Neuronal stem cell (in vitro differentiated cells): ENCODE measurements around the gene NUDCD2.

Source experiments
- DNase-seq: peaks from one replicate; pipeline ENCODE4 v3.0.0-alpha.2; 2013; ENCODE audit warnings: low spot score
- H2AFZ ChIP-seq: one replicate; pipeline ENCODE4 v1.6.1; 2013; ENCODE audit warnings: mild to moderate bottlenecking, low read length, inconsistent platforms
- H2AK5ac ChIP-seq: 2 replicates; pipeline ENCODE4 v1.6.1; 2013; ENCODE audit warnings: low read depth, mild to moderate bottlenecking, inconsistent platforms, low read length, moderate library complexity, mixed read lengths
- H2BK120ac ChIP-seq: 2 replicates; pipeline ENCODE4 v1.6.1; 2013; ENCODE audit warnings: low read depth, mild to moderate bottlenecking, inconsistent platforms, low read length, moderate library complexity, mixed read lengths
- H2BK12ac ChIP-seq: one replicate; pipeline ENCODE4 v1.6.1; 2013; ENCODE audit warnings: low read length, inconsistent platforms
- H2BK15ac ChIP-seq: 2 replicates; pipeline ENCODE4 v1.6.1; 2013; ENCODE audit warnings: mild to moderate bottlenecking, low read length, inconsistent platforms, mixed read lengths
- H2BK5ac ChIP-seq: one replicate; pipeline ENCODE4 v1.6.1; 2013; ENCODE audit warnings: inconsistent platforms, mild to moderate bottlenecking, low read length, moderate library complexity
- H3K14ac ChIP-seq: one replicate; pipeline ENCODE4 v1.6.1; 2013; ENCODE audit warnings: low read length, inconsistent platforms
- H3K18ac ChIP-seq: 2 replicates; pipeline ENCODE4 v1.6.1; 2013; ENCODE audit warnings: low read length, inconsistent platforms
- H3K23ac ChIP-seq: 2 replicates; pipeline ENCODE4 v1.6.1; 2013; ENCODE audit warnings: low read depth, mild to moderate bottlenecking, mixed read lengths, low read length, inconsistent platforms; ENCODE audit not compliant: poor library complexity
- H3K27ac ChIP-seq: replicated peaks from 3 replicates; pipeline ENCODE4 v1.5.1; 2013; ENCODE audit warnings: low read length, inconsistent platforms
- H3K27me3 ChIP-seq, 3 experiments: 2 replicates each; pipeline ENCODE4 v1.6.1; 2013; ENCODE audit warnings: low read length in 3 of 3, mild to moderate bottlenecking in 2 of 3, inconsistent platforms in 1 of 3, low read depth in 1 of 3, mixed read lengths in 1 of 3, moderate library complexity in 1 of 3; ENCODE audit not compliant: control insufficient read depth in 3 of 3, insufficient read depth in 3 of 3
- H3K36me3 ChIP-seq, 2 donors: replicated peaks in 1 of 2; 2 replicates each; pipeline ENCODE4 v1.6.1; 2013; ENCODE audit warnings: low read length in 2 of 2; ENCODE audit not compliant: control insufficient read depth in 2 of 2, insufficient read depth in 2 of 2
- H3K4ac ChIP-seq: 2 replicates; pipeline ENCODE4 v1.6.1; 2013; ENCODE audit warnings: inconsistent platforms, mild to moderate bottlenecking, low read length, moderate library complexity
- H3K4me1 ChIP-seq, 2 donors: 1 replicate in 1 of 2; 2 replicates in 1 of 2; pipeline ENCODE4 v1.6.1; 2013; ENCODE audit warnings: low read length in 2 of 2, low read depth in 1 of 2; ENCODE audit not compliant: control insufficient read depth in 2 of 2, insufficient read depth in 1 of 2
- H3K4me2 ChIP-seq: one replicate; pipeline ENCODE4 v1.6.1; 2013; ENCODE audit warnings: mild to moderate bottlenecking, low read length, inconsistent platforms; ENCODE audit not compliant: insufficient read depth, poor library complexity, severe bottlenecking
- H3K4me3 ChIP-seq, 2 donors: 2 replicates each; pipeline ENCODE4 v1.5.1; 2013; ENCODE audit warnings: low read length in 2 of 2, mild to moderate bottlenecking in 2 of 2, inconsistent platforms in 1 of 2, moderate library complexity in 1 of 2
- H3K79me1 ChIP-seq: one replicate; pipeline ENCODE4 v1.6.1; 2013; ENCODE audit warnings: low read depth, mild to moderate bottlenecking, inconsistent platforms, low read length, moderate library complexity
- H3K9ac ChIP-seq: one replicate; pipeline ENCODE4 v1.6.1; 2013; ENCODE audit warnings: mild to moderate bottlenecking, low read depth, low read length, inconsistent platforms; ENCODE audit not compliant: poor library complexity
- H3K9me3 ChIP-seq, 2 donors: replicated peaks in 1 of 2; 2 replicates each; pipeline versions ENCODE3 to v1.6.1; 2013; ENCODE audit warnings: low read length in 2 of 2, mild to moderate bottlenecking in 2 of 2, inconsistent platforms in 1 of 2, low read depth in 1 of 2, mixed read lengths in 1 of 2, moderate library complexity in 1 of 2; ENCODE audit not compliant: control insufficient read depth in 2 of 2, insufficient read depth in 1 of 2
- H4K8ac ChIP-seq: one replicate; pipeline ENCODE4 v1.6.1; 2013; ENCODE audit warnings: low read depth, mild to moderate bottlenecking, inconsistent platforms, low read length, moderate library complexity
- H4K91ac ChIP-seq: one replicate; pipeline ENCODE4 v1.6.1; 2013; ENCODE audit warnings: low read length, low read depth, mild to moderate bottlenecking, inconsistent platforms; ENCODE audit not compliant: poor library complexity
- WGBS, 2 donors: extraction: QIAGEN DNeasy Blood & Tissue Kit; methylation state at CpG; one replicate each; pipeline ENCODE4 v1.1.7; 2013; ENCODE audit warnings: missing lambda C conversion rate in 2 of 2, mixed read lengths in 1 of 2; ENCODE audit not compliant: insufficient read length in 2 of 2, insufficient replicate concordance in 1 of 2; ENCODE audit errors: extremely low coverage in 2 of 2; 5-methylcytosine and 5-hydroxymethylcytosine counted together

NUDCD2 gene

DNA sequence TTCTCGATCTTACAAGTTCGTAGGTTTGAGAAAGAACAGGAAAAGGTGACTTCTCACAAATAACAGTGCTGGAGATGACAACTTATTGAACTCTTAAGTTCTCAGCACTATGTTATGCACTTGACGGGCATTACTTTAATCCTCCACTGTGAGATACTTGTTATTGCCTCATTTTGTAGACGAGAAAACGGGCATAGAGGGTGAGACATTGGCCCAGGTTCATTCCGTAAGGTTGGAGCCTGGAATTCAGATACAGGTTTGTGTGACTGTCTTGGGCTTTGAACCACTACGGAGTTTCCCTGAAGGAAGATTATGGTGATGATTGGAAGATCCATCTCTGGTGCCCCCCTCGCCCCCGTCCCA, 46.2 kb upstream of the NUDCD2 start:
- Histone ChIP-seq H2BK12ac (no peak overlapping the region), H2BK5ac (peak overlapping the region; percentile 53), H2AK5ac (no peak overlapping the region), H2BK15ac (no peak overlapping the region), H3K18ac (no peak overlapping the region), H3K14ac (no peak overlapping the region), H3K9me3 (no peaks in the 10 kb centered on the region), H3K4ac (no peak overlapping the region), H2BK120ac (no peak overlapping the region), H4K91ac (no peak overlapping the region), H3K4me1 (peaks cover 3 to 16% of the 10 kb centered on the region in 2 donors), H3K9ac (peak overlapping the region; percentile 53), H3K36me3 (peaks cover 0 to 25% of the 10 kb centered on the region in 2 donors), H3K27me3 (no peaks in the 10 kb centered on the region), H3K4me3 (peak overlapping the region; percentile 63 to 95), H2AFZ (no peak overlapping the region), H3K23ac (no peak overlapping the region), H3K4me2 (peak overlapping the region; percentile 65), H4K8ac (no peak overlapping the region), H3K27ac (no peak overlapping the region), H3K79me1 (no peaks in the 10 kb centered on the region)
- DNase-seq, result no peak
- WGBS, 2 donors, result no CpG with 5 or more reads among the region's 9 CpGs

DNA sequence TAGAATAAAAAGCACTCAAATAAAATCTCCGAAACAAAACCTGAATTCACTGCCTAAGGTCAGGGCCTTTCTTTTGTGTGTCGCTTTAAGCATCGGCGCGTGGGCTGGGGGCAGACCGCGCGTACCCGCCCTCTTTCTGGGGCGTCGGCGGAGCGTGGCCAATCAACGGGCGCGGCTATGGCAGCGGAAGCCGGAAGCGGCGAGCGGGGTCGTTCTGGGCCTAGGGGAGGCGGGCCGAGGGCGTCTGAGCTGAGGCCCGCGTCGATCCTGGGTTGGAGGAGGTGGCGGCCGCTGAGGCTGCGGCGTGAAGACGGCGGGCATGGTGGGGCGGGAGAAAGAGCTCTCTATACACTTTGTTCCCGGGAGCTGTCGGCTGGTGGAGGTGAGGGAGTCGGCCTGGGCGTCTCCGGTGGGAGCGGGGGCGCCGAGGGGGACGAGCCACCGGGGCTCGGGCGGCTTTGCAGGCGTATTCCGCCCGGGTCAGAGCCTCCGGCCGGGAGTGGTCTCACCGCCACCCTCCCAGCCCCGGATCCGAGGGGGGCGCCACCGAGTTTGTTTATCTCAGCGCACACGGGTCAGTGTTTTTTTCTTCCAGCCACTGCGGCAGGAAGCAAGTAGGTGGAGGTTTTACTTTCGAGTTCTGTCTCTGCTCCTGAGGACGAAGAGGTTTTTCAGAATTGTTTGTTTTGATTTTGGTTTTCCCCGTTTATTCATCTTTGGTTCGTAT, 45.6 kb upstream of the NUDCD2 start, which contains the start of gene MAT2B:
Gene MAT2B, plus strand, starts transcription at position 252 of the 727 bp plus-strand sequence. Its CDS starts 68 bp downstream, at position 320.
- Histone ChIP-seq H3K23ac (peak within 1 kb of the TSS; percentile 100), H3K4me1 (peaks cover 3 to 16% of the 10 kb centered on the region in 2 donors), H2BK5ac (peak within 1 kb of the TSS; percentile 53)

DNA sequence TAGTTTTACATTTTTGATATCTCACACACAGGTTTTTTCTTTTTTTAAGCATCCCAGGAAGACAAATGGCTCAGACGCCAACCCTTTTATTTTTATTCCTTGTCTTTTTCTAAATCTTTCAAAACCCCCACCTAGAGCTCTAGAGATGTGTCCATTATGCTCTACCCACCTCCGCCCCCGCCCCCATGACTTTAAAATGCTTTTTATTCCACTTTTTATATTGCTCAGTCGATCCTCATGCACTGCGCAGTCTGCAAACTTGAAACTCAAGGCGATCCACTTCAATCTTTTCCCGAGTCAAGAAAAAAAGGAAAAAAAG, 45.1 kb upstream of the NUDCD2 start:
- no peak overlapping the region for H4K91ac ChIP-seq
- H3K14ac ChIP-seq, result no peak overlapping the region
- no peak overlapping the region for H2BK120ac ChIP-seq
- no CpG with 5 or more reads among the region's 7 CpGs for WGBS, 2 donors
- peak overlapping the region; percentile 63 to 75 for H3K4me3 ChIP-seq
- peak overlapping the region; percentile 87 for H3K27ac ChIP-seq
- H3K4me1 ChIP-seq, result peaks cover 3 to 16% of the 10 kb centered on the region in 2 donors
- H3K36me3 ChIP-seq, result peaks cover 0 to 18% of the 10 kb centered on the region in 2 donors
- no peaks in the 10 kb centered on the region for H3K79me1 ChIP-seq
- H2BK15ac ChIP-seq, result no peak overlapping the region
- DNase-seq, result no peak
- peak overlapping the region; percentile 85 for H2AFZ ChIP-seq
- no peak overlapping the region for H3K4ac ChIP-seq
- no peak overlapping the region for H3K18ac ChIP-seq
- no peak overlapping the region for H4K8ac ChIP-seq
- no peaks in the 10 kb centered on the region for H3K27me3 ChIP-seq
- no peak overlapping the region for H2AK5ac ChIP-seq
- no peak overlapping the region for H3K23ac ChIP-seq
- H3K4me2 ChIP-seq, result peak overlapping the region; percentile 77
- H3K9ac ChIP-seq, result no peak overlapping the region
- no peak overlapping the region for H2BK5ac ChIP-seq
- H2BK12ac ChIP-seq, result no peak overlapping the region
- H3K9me3 ChIP-seq, result no peaks in the 10 kb centered on the region

More for the DNA sequence above, 45.6 kb upstream of the NUDCD2 start, which contains the start of gene MAT2B:
- Histone ChIP-seq H3K79me1 (no peaks in the 10 kb centered on the region), H3K4ac (no peak within 1 kb of the TSS), H3K4me2 (peak within 1 kb of the TSS; percentile 77), H2BK120ac (peak within 1 kb of the TSS; percentile 10), H2AK5ac (no peak within 1 kb of the TSS), H3K36me3 (peaks cover 0 to 20% of the 10 kb centered on the region in 2 donors), H3K9ac (peak within 1 kb of the TSS; percentile 91), H2BK12ac (no peak within 1 kb of the TSS), H2AFZ (peak within 1 kb of the TSS; percentile 85), H4K91ac (no peak within 1 kb of the TSS), H3K9me3 (no peaks in the 10 kb centered on the region), H3K14ac (no peak within 1 kb of the TSS), H3K27ac (peak within 1 kb of the TSS; percentile 95), H2BK15ac (no peak within 1 kb of the TSS), H4K8ac (no peak within 1 kb of the TSS), H3K27me3 (no peaks in the 10 kb centered on the region), H3K18ac (peak within 1 kb of the TSS; percentile 98), H3K4me3 (peak within 1 kb of the TSS; percentile 63 to 95)
- no CpG with 5 or more reads among the region's 64 CpGs for WGBS, 2 donors
- peak; percentile 92 for DNase-seq

DNA sequence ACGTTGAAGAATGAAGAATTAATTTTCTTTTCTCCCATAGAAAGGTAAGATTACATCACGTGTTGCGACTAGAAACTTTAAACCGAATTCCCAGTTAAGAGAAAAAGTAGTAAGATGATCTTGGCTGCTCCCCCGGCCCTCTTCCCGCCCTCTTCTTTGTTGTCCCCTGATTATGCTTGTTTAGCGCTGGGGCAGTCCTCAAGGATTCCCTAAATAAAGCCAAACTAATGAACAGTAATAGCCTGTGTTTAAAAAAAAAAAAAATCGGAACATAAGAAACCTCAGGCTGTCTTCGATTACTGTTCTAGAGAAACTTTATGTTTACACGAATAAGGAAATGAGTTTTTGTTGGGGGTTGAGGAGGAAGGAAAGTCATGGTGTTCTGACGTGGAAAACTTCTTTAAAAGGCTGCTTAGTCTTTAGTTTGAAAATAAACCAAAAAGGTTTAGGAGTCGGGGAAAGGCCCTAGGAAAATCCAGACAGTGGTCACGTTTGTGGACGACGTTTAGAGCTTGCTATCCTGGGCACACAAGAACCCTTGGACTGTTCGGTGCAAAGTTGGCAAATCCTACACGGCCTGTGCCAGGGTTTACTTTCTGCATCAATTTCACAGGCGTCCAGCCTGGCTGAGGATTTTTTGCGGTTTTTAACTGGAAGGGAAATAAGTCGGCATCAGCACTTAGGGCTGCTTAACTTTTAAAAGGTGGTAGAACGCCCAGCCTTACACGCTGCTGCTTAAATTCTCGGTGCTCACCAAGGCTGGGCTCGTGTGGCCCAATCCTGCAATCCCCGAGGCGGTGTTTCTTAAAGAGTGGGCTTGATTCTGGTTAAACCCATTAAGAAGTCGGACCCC, 44.4 kb upstream of the NUDCD2 start:
- peak overlapping the region; percentile 1 to 63 for H3K4me3 ChIP-seq
- H3K14ac ChIP-seq, result no peak overlapping the region
- WGBS, 2 donors, result no CpG with 5 or more reads among the region's 27 CpGs
- H2BK15ac ChIP-seq, result no peak overlapping the region
- no peak overlapping the region for H3K4ac ChIP-seq
- peaks cover 3 to 16% of the 10 kb centered on the region in 2 donors for H3K4me1 ChIP-seq
- H3K4me2 ChIP-seq, result peak overlapping the region; percentile 54
- no peak overlapping the region for H4K91ac ChIP-seq
- peak overlapping the region; percentile 57 for H2AFZ ChIP-seq
- H3K27ac ChIP-seq, result peak overlapping the region; percentile 87
- H3K9ac ChIP-seq, result peak overlapping the region; percentile 64
- DNase-seq, result peak; percentile 27
- H3K36me3 ChIP-seq, result peaks cover 0 to 11% of the 10 kb centered on the region in 2 donors
- no peak overlapping the region for H3K23ac ChIP-seq
- H3K18ac ChIP-seq, result peak overlapping the region; percentile 69
- H2BK12ac ChIP-seq, result no peak overlapping the region
- peak overlapping the region; percentile 10 for H2BK120ac ChIP-seq
- H2BK5ac ChIP-seq, result no peak overlapping the region
- no peaks in the 10 kb centered on the region for H3K27me3 ChIP-seq
- H2AK5ac ChIP-seq, result no peak overlapping the region
- H3K79me1 ChIP-seq, result no peaks in the 10 kb centered on the region
- H3K9me3 ChIP-seq, result no peaks in the 10 kb centered on the region
- no peak overlapping the region for H4K8ac ChIP-seq
